GM19023 (cell line): ENCODE measurements around the gene SAFB2.

ENCODE experiments used
- ATAC-seq: cut with Tn5 transposase; IDR thresholded peaks from one replicate; pipeline ENCODE4 v1.9.1; 2021; ENCODE audit warnings: mild to moderate bottlenecking, moderate library complexity; ENCODE audit not compliant: unreplicated experiment

Gene SAFB2

GRCh38 chr19:5553892-5554291 lies 68.7 kb downstream of the SAFB2 start:
- ATAC-seq = no peak

GRCh38 chr19:5547881-5548280 lies 74.7 kb downstream of the SAFB2 start:
- no peak for ATAC-seq

GRCh38 chr19:5545984-5546383 lies 76.6 kb downstream of the SAFB2 start:
- no peak for ATAC-seq

- ATAC-seq = no peak
Measured at GRCh38 chr19:5545051-5545450, 77.5 kb downstream of the SAFB2 start.

GRCh38 chr19:5542665-5543064 lies 79.9 kb downstream of the SAFB2 start:
- ATAC-seq = no peak

- ATAC-seq = no peak
Measured at GRCh38 chr19:5541456-5541855, 81.1 kb downstream of the SAFB2 start.

- ATAC-seq = no peak
Measured at GRCh38 chr19:5540208-5540607, 82.4 kb downstream of the SAFB2 start.

GRCh38 chr19:5537870-5538269 lies 84.7 kb downstream of the SAFB2 start:
- ATAC-seq = no peak
